Mesothelial cell of epicardium (in vitro differentiated cells): ENCODE data around the gene NOXA1. TPM values are rescaled to one million over a fixed set of nuclear protein-coding genes. Genes with fewer than 3 reads are reported as not detected.

Source experiments
- DNase-seq, 2 experiments: peaks; one replicate each; pipeline ENCODE4 v3.0.0; 2021; ENCODE audit warnings: low spot score in 2 of 2; ENCODE audit not compliant: unreplicated experiment in 2 of 2
- H3K27ac Mint-ChIP-seq: 2 replicates; pipeline ENCODE4 v1.8.0; 2021; ENCODE audit warnings: mixed read lengths
- H3K27me3 Mint-ChIP-seq: 2 replicates; pipeline ENCODE4 v1.8.0; 2021; ENCODE audit warnings: low read depth, mixed read lengths
- H3K36me3 Mint-ChIP-seq: 2 replicates; pipeline ENCODE4 v1.8.0; 2021; ENCODE audit warnings: mixed read lengths
- H3K4me1 Mint-ChIP-seq: 2 replicates; pipeline ENCODE4 v1.8.0; 2021; ENCODE audit warnings: mixed read lengths
- H3K4me3 Mint-ChIP-seq: 2 replicates; pipeline ENCODE4 v1.8.0; 2021; ENCODE audit warnings: mild to moderate bottlenecking, moderate library complexity, mixed read lengths
- H3K9me3 Mint-ChIP-seq: 2 replicates; pipeline ENCODE4 v1.8.0; 2021; ENCODE audit warnings: mixed read lengths
- CTCF ChIP-seq: fragments of 200-600 bp; sonication (generic); IDR thresholded peaks from one replicate; pipeline ENCODE4 v1.5.0; 2021; ENCODE audit warnings: antibody characterized with exemption; ENCODE audit not compliant: unreplicated experiment
- total RNA-seq: library from RNA; stranded (reverse); gene quantifications from 3 replicates; pipeline ENCODE4 v1.2.1, GENCODE V29; 2021

NOXA1 gene
- total RNA-seq, 1 donor from 2014 or later = 22.1 TPM

- H3K4me1 Mint-ChIP-seq = peaks cover 3% of the 10 kb centered on the region
- peaks cover 6% of the 10 kb centered on the region for H3K27me3 Mint-ChIP-seq
- peak overlapping the region; percentile 31 for H3K4me3 Mint-ChIP-seq
- H3K27ac Mint-ChIP-seq = no peak overlapping the region
- H3K36me3 Mint-ChIP-seq = no peaks in the 10 kb centered on the region
- DNase-seq = peak in 1 of 2 experiments; percentile 17
- no peak for TF ChIP-seq CTCF
- no peaks in the 10 kb centered on the region for H3K9me3 Mint-ChIP-seq
Measured at GRCh38 chr9:137439158-137439714, 16.0 kb downstream of the NOXA1 start.

GRCh38 chr9:137441289-137441934 is 18.2 kb downstream of the NOXA1 start, which contains the start of gene ENTPD8:
ENTPD8 (minus strand) TSS chr9:137441357; CDS start chr9:137438285, 3,072 bp downstream.
- Mint-ChIP-seq H3K27me3 (peaks cover 8% of the 10 kb centered on the region), H3K9me3 (no peaks in the 10 kb centered on the region), H3K36me3 (no peaks in the 10 kb centered on the region), H3K4me3 (peak within 1 kb of the TSS; percentile 66), H3K4me1 (peaks cover 7% of the 10 kb centered on the region), H3K27ac (no peak within 1 kb of the TSS)
- TF ChIP-seq CTCF = no peak
- peak in 1 of 2 experiments; percentile 30 for DNase-seq

GRCh38 chr9:137441935-137442321 is 18.7 kb downstream of the NOXA1 start:
- Mint-ChIP-seq H3K27ac (no peak overlapping the region), H3K36me3 (no peaks in the 10 kb centered on the region), H3K9me3 (no peaks in the 10 kb centered on the region), H3K4me3 (peak overlapping the region; percentile 66), H3K27me3 (peaks cover 8% of the 10 kb centered on the region), H3K4me1 (peaks cover 7% of the 10 kb centered on the region)
- TF ChIP-seq CTCF = no peak
- DNase-seq = no peak

GRCh38 chr9:137444106-137444790 is 21.1 kb downstream of the NOXA1 start:
- Mint-ChIP-seq H3K27ac (no peak overlapping the region), H3K27me3 (peaks cover 8% of the 10 kb centered on the region), H3K4me1 (peaks cover 7% of the 10 kb centered on the region), H3K9me3 (no peaks in the 10 kb centered on the region), H3K36me3 (peaks cover 3% of the 10 kb centered on the region), H3K4me3 (no peak overlapping the region)
- TF ChIP-seq CTCF = no peak
- DNase-seq = no peak

- Mint-ChIP-seq H3K4me3 (no peak overlapping the region), H3K27me3 (peaks cover 8% of the 10 kb centered on the region), H3K4me1 (peaks cover 7% of the 10 kb centered on the region), H3K27ac (no peak overlapping the region), H3K36me3 (peaks cover 3% of the 10 kb centered on the region), H3K9me3 (no peaks in the 10 kb centered on the region)
- DNase-seq = peak in 1 of 2 experiments; percentile 85
- TF ChIP-seq CTCF = peak; percentile 89
Measured at GRCh38 chr9:137445275-137445807, 22.1 kb downstream of the NOXA1 start.
